ENCODE data around the gene ABCD3. TPM values are rescaled to one million over a fixed set of nuclear protein-coding genes. Genes with fewer than 3 reads are reported as not detected.

Gene ABCD3
- total and polyA plus RNA-seq, 2 of the 13 experiments (the other 11 are each of a cell fraction or from before 2014, with no cell fraction given), result 27.5 to 166 TPM

GRCh38 chr1:94383966-94384408 lies 34.2 kb upstream of the ABCD3 start (continued):
- TF ChIP-seq, protein P1, sequence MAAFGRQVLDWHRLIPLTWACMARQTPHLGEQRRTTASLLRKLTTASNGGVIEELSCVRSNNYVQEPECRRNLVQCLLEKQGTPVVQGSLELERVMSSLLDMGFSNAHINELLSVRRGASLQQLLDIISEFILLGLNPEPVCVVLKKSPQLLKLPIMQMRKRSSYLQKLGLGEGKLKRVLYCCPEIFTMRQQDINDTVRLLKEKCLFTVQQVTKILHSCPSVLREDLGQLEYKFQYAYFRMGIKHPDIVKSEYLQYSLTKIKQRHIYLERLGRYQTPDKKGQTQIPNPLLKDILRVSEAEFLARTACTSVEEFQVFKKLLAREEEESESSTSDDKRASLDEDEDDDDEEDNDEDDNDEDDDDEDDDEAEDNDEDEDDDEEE (CRISPR knock-in tag; IDR thresholded peaks at IDR 0.05), result no peak
- TF ChIP-seq, protein P2, sequence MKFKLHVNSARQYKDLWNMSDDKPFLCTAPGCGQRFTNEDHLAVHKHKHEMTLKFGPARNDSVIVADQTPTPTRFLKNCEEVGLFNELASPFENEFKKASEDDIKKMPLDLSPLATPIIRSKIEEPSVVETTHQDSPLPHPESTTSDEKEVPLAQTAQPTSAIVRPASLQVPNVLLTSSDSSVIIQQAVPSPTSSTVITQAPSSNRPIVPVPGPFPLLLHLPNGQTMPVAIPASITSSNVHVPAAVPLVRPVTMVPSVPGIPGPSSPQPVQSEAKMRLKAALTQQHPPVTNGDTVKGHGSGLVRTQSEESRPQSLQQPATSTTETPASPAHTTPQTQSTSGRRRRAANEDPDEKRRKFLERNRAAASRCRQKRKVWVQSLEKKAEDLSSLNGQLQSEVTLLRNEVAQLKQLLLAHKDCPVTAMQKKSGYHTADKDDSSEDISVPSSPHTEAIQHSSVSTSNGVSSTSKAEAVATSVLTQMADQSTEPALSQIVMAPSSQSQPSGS (CRISPR knock-in tag; IDR thresholded peaks at IDR 0.05), result peak; percentile 94
- TF ChIP-seq THAP9 (CRISPR knock-in tag; IDR thresholded peaks at IDR 0.05; ENCODE audit: borderline replicate concordance) (no peak), ZNF784 (CRISPR knock-in tag; IDR thresholded peaks at IDR 0.05; ENCODE audit: borderline replicate concordance) (no peak), ZNF30 (CRISPR knock-in tag; IDR thresholded peaks at IDR 0.05) (no peak), PITX1 (CRISPR knock-in tag; IDR thresholded peaks at IDR 0.05) (peak; percentile 71; the same call in 1 of the 2 replicates), ZNF260 (CRISPR knock-in tag; IDR thresholded peaks at IDR 0.05; ENCODE audit: borderline replicate concordance, low read depth) (no peak), NFATC3 (CRISPR knock-in tag; IDR thresholded peaks at IDR 0.05) (no peak), ZNF512 (CRISPR knock-in tag; IDR thresholded peaks at IDR 0.05) (no peak), ZNF777 (CRISPR knock-in tag; IDR thresholded peaks at IDR 0.05) (no peak), ZNF12 (CRISPR knock-in tag; IDR thresholded peaks at IDR 0.05) (peak; percentile 12; the same call in 1 of the 2 replicates), MYC (CRISPR knock-in tag; IDR thresholded peaks at IDR 0.05; ENCODE audit: borderline replicate concordance) (no peak), ONECUT2 (CRISPR knock-in tag; IDR thresholded peaks at IDR 0.05) (no peak), RBFOX2 (IDR thresholded peaks at IDR 0.05; ENCODE audit: low read depth, low read length) (peak; percentile 72), ZNF547 (CRISPR knock-in tag; IDR thresholded peaks at IDR 0.05) (no peak), EHMT2 (IDR thresholded peaks at IDR 0.05; ENCODE audit: borderline replicate concordance, low read depth, low read length) (no peak), ZFP36L1 (CRISPR knock-in tag; IDR thresholded peaks at IDR 0.05) (no peak), ZNF788 (CRISPR knock-in tag; IDR thresholded peaks at IDR 0.05; ENCODE audit: borderline replicate concordance) (no peak), ZNF557 (CRISPR knock-in tag; IDR thresholded peaks at IDR 0.05) (no peak), GZF1 (CRISPR knock-in tag; IDR thresholded peaks at IDR 0.05) (0 out of 2 replicates have a peak, but pooled peaks have one; percentile 40)
- TF ChIP-seq, protein P3, sequence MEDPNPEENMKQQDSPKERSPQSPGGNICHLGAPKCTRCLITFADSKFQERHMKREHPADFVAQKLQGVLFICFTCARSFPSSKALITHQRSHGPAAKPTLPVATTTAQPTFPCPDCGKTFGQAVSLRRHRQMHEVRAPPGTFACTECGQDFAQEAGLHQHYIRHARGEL (CRISPR knock-in tag; IDR thresholded peaks at IDR 0.05), result no peak
- TF ChIP-seq, protein P4, sequence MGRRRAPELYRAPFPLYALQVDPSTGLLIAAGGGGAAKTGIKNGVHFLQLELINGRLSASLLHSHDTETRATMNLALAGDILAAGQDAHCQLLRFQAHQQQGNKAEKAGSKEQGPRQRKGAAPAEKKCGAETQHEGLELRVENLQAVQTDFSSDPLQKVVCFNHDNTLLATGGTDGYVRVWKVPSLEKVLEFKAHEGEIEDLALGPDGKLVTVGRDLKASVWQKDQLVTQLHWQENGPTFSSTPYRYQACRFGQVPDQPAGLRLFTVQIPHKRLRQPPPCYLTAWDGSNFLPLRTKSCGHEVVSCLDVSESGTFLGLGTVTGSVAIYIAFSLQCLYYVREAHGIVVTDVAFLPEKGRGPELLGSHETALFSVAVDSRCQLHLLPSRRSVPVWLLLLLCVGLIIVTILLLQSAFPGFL (CRISPR knock-in tag; IDR thresholded peaks at IDR 0.05), result no peak

Data from HepG2 (cell line).